B cell (primary cell): ENCODE data around the gene PTCSC3. TPM values are rescaled to one million over a fixed set of nuclear protein-coding genes. Genes with fewer than 3 reads are reported as not detected.

Experiments used
- ATAC-seq: fragments of 200-7000 bp; cut with Tn5 transposase; one replicate; pipeline ENCODE4 v1.10.0; 2021; ENCODE audit warnings: low read depth, mild to moderate bottlenecking, moderate number of reproducible peaks, moderate library complexity
- CTCF ChIA-PET: fragments of 350-600 bp; sonication (Branson Sonifier 250); formaldehyde crosslinking; loops from one replicate; lab custom pipeline; 2021; ENCODE audit warnings: antibody characterized with exemption, inconsistent platforms; lab: Charles Lee
- POLR2A ChIA-PET: fragments of 350-600 bp; sonication (Branson Sonifier 250); formaldehyde crosslinking; loops from one replicate; lab custom pipeline; 2021; ENCODE audit warnings: antibody characterized with exemption; lab: Charles Lee
- DNase-seq: peaks from one replicate; pipeline ENCODE4 v3.0.0; 2013
- H2AFZ ChIP-seq: 2 replicates; pipeline ENCODE4 v1.6.1; 2012; ENCODE audit warnings: mild to moderate bottlenecking, low read depth, low read length; ENCODE audit not compliant: insufficient read depth, poor library complexity, severe bottlenecking
- H3K27ac ChIP-seq, 2 donors: 1 replicate in 1 of 2; 2 replicates in 1 of 2; pipeline ENCODE4 v1.5.1; 2012 to 2013; ENCODE audit warnings: low read length in 2 of 2, mild to moderate bottlenecking in 2 of 2, moderate library complexity in 1 of 2
- H3K27me3 ChIP-seq, 4 experiments: fragments of 200-600 bp in 1 of 4; sonication (generic) in 1 of 4; replicated peaks in 1 of 4; 1 replicate in 2 of 4; 2 replicates in 2 of 4; pipeline versions ENCODE4 v1.6.1 to v1.7.0; 2013 to 2016; ENCODE audit warnings: low read length in 3 of 4, mild to moderate bottlenecking in 2 of 4, mixed read lengths in 1 of 4, moderate library complexity in 1 of 4; ENCODE audit not compliant: insufficient read depth in 4 of 4, control insufficient read depth in 3 of 4; ENCODE audit errors: control extremely low read depth in 1 of 4
- H3K36me3 ChIP-seq, 2 experiments: replicated peaks in 1 of 2; 1 replicate in 1 of 2; 2 replicates in 1 of 2; pipeline versions ENCODE4 v1.6.1 to v1.7.1; 2013; ENCODE audit warnings: low read length in 1 of 2; ENCODE audit not compliant: insufficient read depth in 2 of 2, control insufficient read depth in 1 of 2; ENCODE audit errors: control extremely low read depth in 1 of 2, extremely low read depth in 1 of 2
- H3K4me1 ChIP-seq, 2 donors: fragments of 200-600 bp in 1 of 2; sonication (generic) in 1 of 2; 1 replicate in 1 of 2; 2 replicates in 1 of 2; pipeline versions ENCODE4 v1.5.1 to v1.6.1; 2013 to 2017; ENCODE audit warnings: low read length in 2 of 2; ENCODE audit not compliant: control insufficient read depth in 2 of 2, insufficient read depth in 2 of 2
- H3K4me2 ChIP-seq: replicated peaks from 2 replicates; pipeline ENCODE3; 2012; ENCODE audit warnings: mild to moderate bottlenecking, low read depth, low read length; ENCODE audit not compliant: poor library complexity, severe bottlenecking
- H3K4me3 ChIP-seq, 5 experiments: fragments of 200-600 bp in 1 of 5; sonication (generic) in 1 of 5; 1 replicate in 3 of 5; 2 replicates in 2 of 5; pipeline versions ENCODE4 v1.5.1 to v1.7.0; 2011 to 2016; ENCODE audit warnings: low read length in 4 of 5, mild to moderate bottlenecking in 4 of 5, low read depth in 2 of 5, control low read depth in 1 of 5, moderate library complexity in 1 of 5; ENCODE audit not compliant: insufficient read depth in 1 of 5; ENCODE audit errors: control extremely low read depth in 1 of 5, extremely low read depth in 1 of 5
- H3K79me2 ChIP-seq: fragments of 200-600 bp; sonication (generic); one replicate; pipeline ENCODE4 v1.6.0; 2016; ENCODE audit warnings: low read length; ENCODE audit not compliant: control insufficient read depth, insufficient read depth
- H3K9ac ChIP-seq: fragments of 200-600 bp; sonication (generic); 2 replicates; pipeline ENCODE4 v1.6.1; 2017; ENCODE audit warnings: mild to moderate bottlenecking, low read length, moderate library complexity
- H3K9me3 ChIP-seq, 3 donors: one replicate each; pipeline versions ENCODE4 v1.6.1 to v1.7.1; 2013; ENCODE audit warnings: low read length in 2 of 3; ENCODE audit not compliant: control insufficient read depth in 2 of 3, insufficient read depth in 1 of 3; ENCODE audit errors: control extremely low read depth in 1 of 3
- H4K20me1 ChIP-seq: 2 replicates; pipeline ENCODE4 v1.6.0; 2012; ENCODE audit warnings: mild to moderate bottlenecking, low read length; ENCODE audit not compliant: insufficient read depth, control insufficient read depth, poor library complexity, severe bottlenecking
- H3K27ac Mint-ChIP-seq: one replicate; pipeline ENCODE4 v1.8.0; 2021; ENCODE audit warnings: mixed read lengths
- H3K27me3 Mint-ChIP-seq: one replicate; pipeline ENCODE4 v1.8.0; 2021; ENCODE audit warnings: mixed read lengths
- H3K4me1 Mint-ChIP-seq: one replicate; pipeline ENCODE4 v1.8.0; 2021; ENCODE audit warnings: mixed read lengths
- H3K4me3 Mint-ChIP-seq: one replicate; pipeline ENCODE4 v1.8.0; 2021; ENCODE audit warnings: mixed read lengths
- H3K9me3 Mint-ChIP-seq: one replicate; pipeline ENCODE4 v1.8.0; 2022; ENCODE audit warnings: mixed read lengths; ENCODE audit not compliant: insufficient read depth
- CTCF ChIP-seq: fragments of 200-600 bp; IDR thresholded peaks from one replicate; pipeline ENCODE4 v1.8.0; 2022; ENCODE audit warnings: antibody characterized with exemption, mild to moderate bottlenecking
- EZH2 ChIP-seq: IDR thresholded peaks from 2 replicates; pipeline ENCODE4 v1.6.1; 2012; ENCODE audit warnings: borderline replicate concordance, low read depth, mild to moderate bottlenecking, moderate library complexity, low read length; ENCODE audit not compliant: insufficient read depth, poor library complexity, severe bottlenecking
- WGBS: methylation state at CpG from one replicate; pipeline ENCODE4 v1.1.5; 2013; ENCODE audit warnings: missing lambda C conversion rate; ENCODE audit not compliant: insufficient coverage; 5-methylcytosine and 5-hydroxymethylcytosine counted together
- intact Hi-C: fragments of 100-400 bp; cut with micrococcal nuclease; formaldehyde crosslinking; loops from one replicate; pipeline ENCODE4 v1.10.0; 2022
- polyA plus RNA-seq: library from polyadenylated mRNA; depleted of rRNA; stranded (reverse); fragments of >200 nt; gene quantifications from 2 replicates; pipeline ENCODE4 v1.2.3, GENCODE V29; 2012
- total RNA-seq, 2 donors: library from RNA; stranded (reverse); fragments of 120-200 nt in 1 of 2; gene quantifications; 1 replicate in 1 of 2; 2 replicates in 1 of 2; pipeline versions ENCODE4 v1.2.3 to v1.2.4, GENCODE V29; 2013 to 2022

The PTCSC3 gene
- total and polyA plus RNA-seq, 2 donors (not counting 1 experiment from before 2014, with no cell fraction given): not detected

- ATAC-seq: no peak
- no peak overlapping the region for H3K27ac Mint-ChIP-seq
- H3K27me3 Mint-ChIP-seq: peaks cover 3% of the 10 kb centered on the region
- H3K4me3 ChIP-seq: no peak overlapping the region
- H2AFZ ChIP-seq: no peak overlapping the region
- H3K27me3 ChIP-seq: no peaks in the 10 kb centered on the region
- H4K20me1 ChIP-seq: no peaks in the 10 kb centered on the region
- H3K4me1 ChIP-seq: no peaks in the 10 kb centered on the region
- DNase-seq: no peak
- no peaks in the 10 kb centered on the region for H3K9me3 Mint-ChIP-seq
- 90% methylated on average over 2 of the region's 3 CpGs for WGBS
- intact Hi-C loops: no loop called here
- ChIA-PET CTCF (no interaction called here), POLR2A (no interaction called here)
- H3K4me1 Mint-ChIP-seq: no peaks in the 10 kb centered on the region
- no peak overlapping the region for H3K4me3 Mint-ChIP-seq
- no peaks in the 10 kb centered on the region for H3K36me3 ChIP-seq
- H3K27ac ChIP-seq: no peak overlapping the region
- no peaks in the 10 kb centered on the region for H3K79me2 ChIP-seq
- TF ChIP-seq CTCF (no peak), EZH2 (no peak)
- no peak overlapping the region for H3K4me2 ChIP-seq
- H3K9ac ChIP-seq: no peak overlapping the region
- H3K9me3 ChIP-seq: no peaks in the 10 kb centered on the region
Measured at GRCh38 chr14:36171607-36172006, 4.9 kb downstream of the PTCSC3 start.

- no CpG with 5 or more reads among the region's 5 CpGs for WGBS
- Mint-ChIP-seq H3K27ac (no peak overlapping the region), H3K4me1 (no peaks in the 10 kb centered on the region), H3K9me3 (no peaks in the 10 kb centered on the region), H3K27me3 (no peaks in the 10 kb centered on the region), H3K4me3 (no peak overlapping the region)
- no peak for ATAC-seq
- POLR2A ChIA-PET: no interaction called here
- Histone ChIP-seq H3K27ac (no peak overlapping the region), H3K27me3 (no peaks in the 10 kb centered on the region), H3K9me3 (no peaks in the 10 kb centered on the region), H3K9ac (no peak overlapping the region), H2AFZ (no peak overlapping the region), H3K4me3 (no peak overlapping the region), H3K36me3 (no peaks in the 10 kb centered on the region), H3K4me2 (no peak overlapping the region), H3K4me1 (no peaks in the 10 kb centered on the region), H3K79me2 (no peaks in the 10 kb centered on the region), H4K20me1 (no peaks in the 10 kb centered on the region)
- TF ChIP-seq CTCF (no peak), EZH2 (no peak)
- intact Hi-C loops: no loop called here
- CTCF ChIA-PET: no interaction called here
- DNase-seq: no peak
Measured at GRCh38 chr14:36167431-36167830, 9.1 kb downstream of the PTCSC3 start.
